Keratinocyte (primary cell): ENCODE data around the gene TRDN. TPM values are rescaled to one million over a fixed set of nuclear protein-coding genes. Genes with fewer than 3 reads are reported as not detected.

Experiments used
- DNase-seq: peaks from one replicate; pipeline ENCODE4 v3.0.0-alpha.2; 2011; ENCODE audit warnings: low read depth, missing footprints, low spot score
- FAIRE-seq: peaks from 2 replicates; lab custom pipeline; 2011; peaks lifted over from hg19 to GRCh38; lab: Jason Lieb, UNC
- H2AFZ ChIP-seq: 2 replicates; pipeline ENCODE4 v1.6.0; 2012; ENCODE audit warnings: low read length, control low read depth, inconsistent platforms; ENCODE audit not compliant: control insufficient read depth
- H3K27ac ChIP-seq: 2 replicates; pipeline ENCODE4 v1.5.1; 2011; ENCODE audit warnings: low read length; ENCODE audit not compliant: control insufficient read depth, insufficient read depth
- H3K27me3 ChIP-seq: 3 replicates; pipeline ENCODE4 v1.6.0; 2011; ENCODE audit warnings: low read length; ENCODE audit not compliant: control insufficient read depth, insufficient read depth; ENCODE audit errors: extremely low read depth
- H3K36me3 ChIP-seq, 2 experiments: 2 replicates in 1 of 2; 3 replicates in 1 of 2; pipeline ENCODE4 v1.5.1; 2011; ENCODE audit warnings: low read length in 2 of 2, mild to moderate bottlenecking in 1 of 2; ENCODE audit not compliant: control insufficient read depth in 2 of 2, insufficient read depth in 2 of 2; ENCODE audit errors: extremely low read depth in 1 of 2
- H3K4me1 ChIP-seq: 3 replicates; pipeline ENCODE4 v1.5.1; 2011; ENCODE audit warnings: low read length; ENCODE audit not compliant: control insufficient read depth, insufficient read depth; ENCODE audit errors: extremely low read depth
- H3K4me2 ChIP-seq: 3 replicates; pipeline ENCODE4 v1.6.0; 2011; ENCODE audit warnings: low read depth, low read length; ENCODE audit not compliant: control insufficient read depth, insufficient read depth; ENCODE audit errors: extremely low read depth
- H3K4me3 ChIP-seq, 3 experiments: fragments of 200-600 bp in 1 of 3; sonication (generic) in 1 of 3; 2 replicates in 2 of 3; 3 replicates in 1 of 3; pipeline ENCODE4 v1.5.1; 2011 to 2016; ENCODE audit warnings: low read length in 3 of 3, mild to moderate bottlenecking in 3 of 3, control low read depth in 2 of 3, inconsistent platforms in 1 of 3, low read depth in 1 of 3, mixed read lengths in 1 of 3, mixed run types in 1 of 3, moderate library complexity in 1 of 3; ENCODE audit not compliant: control insufficient read depth in 2 of 3, insufficient read depth in 2 of 3; ENCODE audit errors: extremely low read depth in 1 of 3
- H3K79me2 ChIP-seq: 2 replicates; pipeline ENCODE4 v1.6.0; 2012; ENCODE audit warnings: low read length; ENCODE audit not compliant: control insufficient read depth, insufficient read depth
- H3K9ac ChIP-seq: 3 replicates; pipeline ENCODE4 v1.6.0; 2011; ENCODE audit warnings: low read length; ENCODE audit not compliant: control insufficient read depth, insufficient read depth; ENCODE audit errors: extremely low read depth
- H3K9me1 ChIP-seq: 3 replicates; pipeline ENCODE4 v1.6.0; 2011; ENCODE audit warnings: low read length; ENCODE audit not compliant: control insufficient read depth, insufficient read depth; ENCODE audit errors: extremely low read depth
- H3K9me3 ChIP-seq: 2 replicates; pipeline ENCODE4 v1.5.1; 2012; ENCODE audit warnings: low read depth, low read length; ENCODE audit not compliant: control insufficient read depth
- H4K20me1 ChIP-seq: 3 replicates; pipeline ENCODE4 v1.6.0; 2011; ENCODE audit warnings: low read length; ENCODE audit not compliant: control insufficient read depth, insufficient read depth; ENCODE audit errors: extremely low read depth
- EZH2 ChIP-seq: IDR thresholded peaks from one replicate; pipeline ENCODE4 v1.6.1; 2012; ENCODE audit warnings: inconsistent platforms, mild to moderate bottlenecking, low read length, moderate library complexity
- dilution Hi-C: fragments of 300-500 bp; cut with MboI; formaldehyde crosslinking; loops from one replicate; pipeline ENCODE4 v1.7.0; 2020; ENCODE audit warnings: low sequenced_read_pairs; ENCODE audit not compliant: extremely low pct_ligation_motif_present
- polyA plus RNA-seq, 5 experiments: library from polyadenylated mRNA; depleted of rRNA in 3 of 5; stranded (reverse) in 3 of 5; stranded (forward) in 1 of 5; unstranded in 1 of 5; fragments of >200 nt; gene quantifications; 1 replicate in 1 of 5; 2 replicates in 3 of 5; 3 replicates in 1 of 5; pipeline versions ENCODE4 v1.2.1 to v1.2.3, GENCODE V29; 2011 to 2012; ENCODE audit warnings: missing spikeins in 2 of 5, low read depth in 1 of 5, low replicate concordance in 1 of 5
- TF ChIP-seq, protein P1 (sequence below), 3 experiments: IDR thresholded peaks in 1 of 3; conservative IDR thresholded peaks in 1 of 3; optimal IDR thresholded peaks in 1 of 3; 2 replicates in 2 of 3; 3 replicates in 1 of 3; pipeline versions ENCODE3 to v1.5.1; 2011; ENCODE audit warnings: low read length in 3 of 3, mild to moderate bottlenecking in 3 of 3, moderate library complexity in 2 of 3, control low read depth in 1 of 3, inconsistent platforms in 1 of 3; ENCODE audit not compliant: insufficient read depth in 2 of 3; ENCODE audit errors: extremely low read depth in 1 of 3

TRDN gene
- polyA plus RNA-seq, 1 donor (not counting 4 experiments of a cell fraction or from before 2014, with no cell fraction given), result not detected

DNA sequence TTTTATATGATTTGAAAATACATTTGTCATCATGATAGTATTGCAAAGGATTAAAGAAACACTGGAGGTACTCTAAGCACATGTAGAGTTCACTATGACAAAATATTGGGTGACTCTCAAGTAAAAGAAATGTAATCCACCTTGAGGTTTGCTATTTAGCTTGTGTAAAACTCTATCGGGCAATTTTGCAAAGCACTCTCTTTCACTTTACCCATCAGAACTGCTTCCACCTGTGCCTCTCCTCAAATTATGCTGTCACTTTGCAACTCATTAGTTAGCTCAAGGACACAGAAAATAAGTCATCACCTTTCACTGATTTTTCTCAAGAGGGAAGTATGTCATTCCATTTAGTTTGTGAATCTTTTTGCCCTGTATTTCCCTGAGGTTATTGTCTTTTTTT is 14.0 kb downstream of the TRDN start:
- dilution Hi-C loops, result no loop called here
- no peaks in the 10 kb centered on the region for H3K36me3 ChIP-seq

DNA sequence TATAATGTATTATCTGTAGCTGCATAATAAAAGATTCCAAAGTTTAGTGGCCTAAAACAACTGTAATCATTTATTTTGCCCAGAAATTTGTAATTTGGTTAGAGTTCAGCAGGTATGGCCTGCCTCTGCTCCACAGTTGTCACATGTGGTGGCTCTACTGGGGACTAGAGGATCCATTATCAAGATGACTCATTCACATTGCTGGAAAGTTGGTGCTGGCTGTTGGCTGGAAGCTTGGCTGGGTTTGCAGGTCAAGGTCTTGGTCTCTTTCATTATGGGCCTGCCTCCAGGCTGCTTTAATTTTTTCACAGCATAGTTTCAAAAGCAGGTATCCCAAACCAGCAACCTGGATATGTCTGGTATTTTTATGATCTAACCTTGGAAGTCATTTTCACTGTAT is 17.6 kb downstream of the TRDN start:
- Histone ChIP-seq H3K4me2 (no peak overlapping the region), H3K79me2 (no peaks in the 10 kb centered on the region), H3K4me3 (no peak overlapping the region), H3K9me1 (no peaks in the 10 kb centered on the region), H3K9ac (no peak overlapping the region), H3K27ac (no peak overlapping the region), H3K9me3 (no peaks in the 10 kb centered on the region), H3K36me3 (no peaks in the 10 kb centered on the region), H4K20me1 (no peaks in the 10 kb centered on the region), H3K27me3 (no peaks in the 10 kb centered on the region), H3K4me1 (no peaks in the 10 kb centered on the region), H2AFZ (no peak overlapping the region)
- dilution Hi-C loops, result no loop called here
- DNase-seq (no peak), FAIRE-seq (no peak)
- TF ChIP-seq, protein P1, sequence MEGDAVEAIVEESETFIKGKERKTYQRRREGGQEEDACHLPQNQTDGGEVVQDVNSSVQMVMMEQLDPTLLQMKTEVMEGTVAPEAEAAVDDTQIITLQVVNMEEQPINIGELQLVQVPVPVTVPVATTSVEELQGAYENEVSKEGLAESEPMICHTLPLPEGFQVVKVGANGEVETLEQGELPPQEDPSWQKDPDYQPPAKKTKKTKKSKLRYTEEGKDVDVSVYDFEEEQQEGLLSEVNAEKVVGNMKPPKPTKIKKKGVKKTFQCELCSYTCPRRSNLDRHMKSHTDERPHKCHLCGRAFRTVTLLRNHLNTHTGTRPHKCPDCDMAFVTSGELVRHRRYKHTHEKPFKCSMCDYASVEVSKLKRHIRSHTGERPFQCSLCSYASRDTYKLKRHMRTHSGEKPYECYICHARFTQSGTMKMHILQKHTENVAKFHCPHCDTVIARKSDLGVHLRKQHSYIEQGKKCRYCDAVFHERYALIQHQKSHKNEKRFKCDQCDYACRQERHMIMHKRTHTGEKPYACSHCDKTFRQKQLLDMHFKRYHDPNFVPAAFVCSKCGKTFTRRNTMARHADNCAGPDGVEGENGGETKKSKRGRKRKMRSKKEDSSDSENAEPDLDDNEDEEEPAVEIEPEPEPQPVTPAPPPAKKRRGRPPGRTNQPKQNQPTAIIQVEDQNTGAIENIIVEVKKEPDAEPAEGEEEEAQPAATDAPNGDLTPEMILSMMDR (optimal IDR thresholded peaks at IDR 0.05 in 1 of 3, IDR thresholded peaks at IDR 0.05 in 1 of 3, conservative IDR thresholded peaks at IDR 0.05 in 1 of 3; ENCODE audit: extremely low read depth in 1 of 3, insufficient read depth in 2 of 3, low read length in 3 of 3), result no peak
- no peak for TF ChIP-seq EZH2

More for the DNA sequence above, 14.0 kb downstream of the TRDN start:
- no peak for TF ChIP-seq EZH2
- TF ChIP-seq, protein P1 (optimal IDR thresholded peaks at IDR 0.05 in 1 of 3, IDR thresholded peaks at IDR 0.05 in 1 of 3, conservative IDR thresholded peaks at IDR 0.05 in 1 of 3; ENCODE audit: extremely low read depth in 1 of 3, insufficient read depth in 2 of 3, low read length in 3 of 3), result no peak
- Histone ChIP-seq H3K4me3 (no peak overlapping the region), H3K9ac (no peak overlapping the region), H2AFZ (no peak overlapping the region), H3K4me1 (no peaks in the 10 kb centered on the region), H3K27ac (no peak overlapping the region), H4K20me1 (no peaks in the 10 kb centered on the region), H3K4me2 (no peak overlapping the region), H3K79me2 (no peaks in the 10 kb centered on the region), H3K9me1 (no peaks in the 10 kb centered on the region), H3K9me3 (no peaks in the 10 kb centered on the region), H3K27me3 (no peaks in the 10 kb centered on the region)
- DNase-seq (no peak), FAIRE-seq (no peak)
